WERI-Rb-1 (cell line): ENCODE results near the gene SLC2A3.
"Not testable (repeated sequence)": the region's sequence is repeated elsewhere in the genome, so short reads cannot be mapped to it uniquely, and the experiment has no call there.

Experiments used
- DNase-seq: peaks from one replicate; pipeline ENCODE4 v3.0.0-alpha.2; 2020
- H3K27ac ChIP-seq: fragments of 250-450 bp; sonication (Bioruptor Pico); 2 replicates; pipeline ENCODE4 v1.5.1; 2020; ENCODE audit warnings: mild to moderate bottlenecking, moderate library complexity
- H3K27me3 ChIP-seq: fragments of 250-450 bp; sonication (Bioruptor Pico); 2 replicates; pipeline ENCODE4 v1.5.1; 2021; ENCODE audit warnings: mild to moderate bottlenecking, low read depth, moderate library complexity; ENCODE audit not compliant: insufficient read depth, severe bottlenecking
- H3K36me3 ChIP-seq: fragments of 250-450 bp; sonication (Bioruptor Pico); 2 replicates; pipeline ENCODE4 v1.5.1; 2020; ENCODE audit warnings: mild to moderate bottlenecking, moderate library complexity
- H3K4me3 ChIP-seq: 2 replicates; pipeline ENCODE4 v1.5.1; 2011; ENCODE audit warnings: low read depth, mild to moderate bottlenecking, control low read depth, low read length
- H3K9me3 ChIP-seq: fragments of 250-450 bp; sonication (Bioruptor Pico); 2 replicates; pipeline ENCODE4 v1.5.1; 2021; ENCODE audit warnings: mild to moderate bottlenecking, moderate library complexity; ENCODE audit not compliant: severe bottlenecking
- TF ChIP-seq, protein P1 (sequence below): IDR thresholded peaks from 2 replicates; pipeline ENCODE4 v1.5.1; 2011; ENCODE audit warnings: low read depth, mild to moderate bottlenecking, control low read depth, inconsistent platforms, low read length

Gene SLC2A3

DNA sequence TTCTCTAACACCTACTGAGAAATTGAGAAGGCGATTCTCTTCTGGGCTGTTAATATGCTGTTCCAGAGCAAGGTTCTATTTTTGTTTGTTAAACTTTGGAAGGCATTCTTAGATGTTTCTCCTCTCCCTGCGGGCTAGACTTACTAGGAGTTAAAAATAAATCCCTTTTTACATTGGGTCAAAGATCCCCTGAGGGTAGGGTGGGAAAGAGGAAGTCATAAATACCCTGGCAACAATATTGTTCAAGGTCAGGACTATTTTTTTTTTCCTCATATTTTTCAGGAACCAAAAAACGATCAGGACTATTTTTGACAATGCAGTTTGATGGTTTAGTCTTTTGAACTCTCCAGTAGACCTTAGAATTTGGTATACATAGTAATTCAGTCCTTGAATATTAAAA, 51.3 kb downstream of the SLC2A3 start:
- TF ChIP-seq, protein P1, sequence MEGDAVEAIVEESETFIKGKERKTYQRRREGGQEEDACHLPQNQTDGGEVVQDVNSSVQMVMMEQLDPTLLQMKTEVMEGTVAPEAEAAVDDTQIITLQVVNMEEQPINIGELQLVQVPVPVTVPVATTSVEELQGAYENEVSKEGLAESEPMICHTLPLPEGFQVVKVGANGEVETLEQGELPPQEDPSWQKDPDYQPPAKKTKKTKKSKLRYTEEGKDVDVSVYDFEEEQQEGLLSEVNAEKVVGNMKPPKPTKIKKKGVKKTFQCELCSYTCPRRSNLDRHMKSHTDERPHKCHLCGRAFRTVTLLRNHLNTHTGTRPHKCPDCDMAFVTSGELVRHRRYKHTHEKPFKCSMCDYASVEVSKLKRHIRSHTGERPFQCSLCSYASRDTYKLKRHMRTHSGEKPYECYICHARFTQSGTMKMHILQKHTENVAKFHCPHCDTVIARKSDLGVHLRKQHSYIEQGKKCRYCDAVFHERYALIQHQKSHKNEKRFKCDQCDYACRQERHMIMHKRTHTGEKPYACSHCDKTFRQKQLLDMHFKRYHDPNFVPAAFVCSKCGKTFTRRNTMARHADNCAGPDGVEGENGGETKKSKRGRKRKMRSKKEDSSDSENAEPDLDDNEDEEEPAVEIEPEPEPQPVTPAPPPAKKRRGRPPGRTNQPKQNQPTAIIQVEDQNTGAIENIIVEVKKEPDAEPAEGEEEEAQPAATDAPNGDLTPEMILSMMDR = no peak
- Histone ChIP-seq H3K27ac (no peak overlapping the region), H3K9me3 (no peaks in the 10 kb centered on the region), H3K4me3 (no peak overlapping the region), H3K27me3 (no peaks in the 10 kb centered on the region), H3K36me3 (no peaks in the 10 kb centered on the region)
- no peak for DNase-seq

DNA sequence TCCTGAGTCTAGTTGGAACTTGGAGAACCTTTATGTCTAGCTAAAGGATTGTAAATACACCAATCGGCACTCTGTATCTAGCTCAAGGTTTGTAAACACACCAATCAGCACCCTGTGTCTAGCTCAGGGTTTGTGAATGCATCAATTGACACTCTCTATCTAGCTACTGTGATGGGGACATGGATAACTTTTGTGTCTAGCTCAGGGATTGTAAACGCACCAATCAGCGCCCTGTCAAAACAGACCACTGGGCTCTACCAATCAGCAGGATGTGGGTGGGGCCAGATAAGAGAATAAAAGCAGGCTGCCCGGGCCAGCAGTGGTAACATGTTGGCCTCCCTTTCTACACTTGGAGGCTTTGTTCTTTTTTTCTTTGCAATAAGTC, 54.3 kb downstream of the SLC2A3 start:
- H3K27me3 ChIP-seq = not testable (repeated sequence)

DNA sequence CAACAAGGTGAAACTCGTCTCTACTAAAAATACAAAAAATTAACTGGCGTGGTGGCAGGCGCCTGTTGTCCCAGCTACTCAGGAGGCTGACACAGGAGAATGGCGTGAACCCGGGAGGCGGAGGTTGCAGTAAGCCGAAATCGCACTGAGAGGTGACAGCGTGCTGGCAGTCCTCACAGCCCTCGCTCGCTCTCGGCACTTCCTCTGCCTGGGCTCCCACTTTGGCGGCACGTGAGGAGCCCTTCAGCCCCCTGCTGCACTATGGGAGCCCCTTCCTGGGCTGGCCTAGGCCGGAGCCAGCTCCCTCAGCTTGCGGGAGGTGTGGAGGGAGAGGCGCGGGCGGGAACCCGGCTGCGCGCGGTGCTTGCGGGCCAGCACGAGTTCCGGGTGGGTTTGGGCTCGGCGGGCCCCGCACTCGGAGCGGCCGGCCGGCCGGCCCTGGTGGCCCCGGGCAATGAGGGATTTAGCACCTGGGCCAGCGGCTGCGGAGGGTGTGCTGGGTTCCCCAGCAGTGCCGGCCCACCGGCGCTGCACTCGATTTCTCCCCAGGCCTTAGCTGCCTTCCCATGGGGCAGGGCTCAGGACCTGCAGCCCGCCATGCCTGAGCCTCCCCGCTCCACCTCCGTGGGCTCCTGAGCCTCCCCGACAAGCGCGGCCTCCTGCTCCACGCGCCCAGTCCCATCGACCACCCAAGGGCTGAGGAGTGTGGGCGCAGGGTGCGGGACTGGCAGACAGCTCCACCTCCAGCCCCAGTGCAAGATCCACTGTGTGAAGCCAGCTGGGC, 54.8 kb downstream of the SLC2A3 start:
- H3K36me3 ChIP-seq, H3K9me3 ChIP-seq, H3K27ac ChIP-seq, H3K4me3 ChIP-seq, DNase-seq, H3K27me3 ChIP-seq: not testable (repeated sequence)

More for the DNA sequence above, 54.3 kb downstream of the SLC2A3 start:
- H3K4me3 ChIP-seq, DNase-seq, H3K27ac ChIP-seq, H3K9me3 ChIP-seq, H3K36me3 ChIP-seq: not testable (repeated sequence)

DNA sequence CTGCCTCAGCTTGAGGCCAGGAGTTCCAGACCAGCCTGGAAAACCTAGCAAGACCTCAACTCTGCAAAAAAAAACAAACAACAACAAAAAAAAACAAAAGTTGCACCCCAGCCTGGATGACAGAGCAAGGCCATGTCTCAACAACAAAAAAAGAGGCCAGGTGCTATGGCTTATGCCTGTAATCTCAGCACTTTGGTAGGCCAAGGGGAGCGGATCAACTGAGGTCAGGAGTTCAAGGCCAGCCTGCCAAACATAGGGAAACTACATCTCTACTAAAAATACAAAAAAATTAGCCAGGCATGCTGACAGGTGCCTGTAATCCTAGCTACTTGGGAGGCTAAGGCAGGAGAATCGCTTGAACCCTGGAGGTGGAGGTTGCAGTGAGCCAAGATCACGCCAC, 56.7 kb downstream of the SLC2A3 start:
- Histone ChIP-seq H3K36me3 (no peaks in the 10 kb centered on the region), H3K27ac (no peak overlapping the region), H3K9me3 (no peaks in the 10 kb centered on the region), H3K4me3 (no peak overlapping the region), H3K27me3 (no peaks in the 10 kb centered on the region)
- TF ChIP-seq, protein P1 = no peak
- DNase-seq = no peak

DNA sequence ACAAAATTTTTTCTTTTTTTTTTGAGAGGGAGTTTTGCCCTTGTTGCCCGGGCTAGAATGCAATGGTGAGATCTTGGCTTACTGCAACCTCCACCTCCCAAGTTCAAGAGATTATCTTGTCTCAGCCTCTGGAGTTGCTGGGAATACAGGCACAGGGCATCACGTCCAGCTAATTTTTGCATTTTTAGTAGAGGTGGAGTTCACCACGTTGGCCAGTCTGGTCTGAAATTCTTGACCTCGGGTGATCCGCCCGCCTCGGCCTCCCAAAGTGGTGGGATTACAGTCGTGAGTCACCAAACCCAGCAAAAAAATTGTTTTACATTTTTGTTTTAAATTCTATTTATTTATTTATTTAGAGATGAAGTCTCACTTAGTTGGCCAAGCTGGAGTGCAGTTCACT, 58.6 kb downstream of the SLC2A3 start:
- no peak for DNase-seq

DNA sequence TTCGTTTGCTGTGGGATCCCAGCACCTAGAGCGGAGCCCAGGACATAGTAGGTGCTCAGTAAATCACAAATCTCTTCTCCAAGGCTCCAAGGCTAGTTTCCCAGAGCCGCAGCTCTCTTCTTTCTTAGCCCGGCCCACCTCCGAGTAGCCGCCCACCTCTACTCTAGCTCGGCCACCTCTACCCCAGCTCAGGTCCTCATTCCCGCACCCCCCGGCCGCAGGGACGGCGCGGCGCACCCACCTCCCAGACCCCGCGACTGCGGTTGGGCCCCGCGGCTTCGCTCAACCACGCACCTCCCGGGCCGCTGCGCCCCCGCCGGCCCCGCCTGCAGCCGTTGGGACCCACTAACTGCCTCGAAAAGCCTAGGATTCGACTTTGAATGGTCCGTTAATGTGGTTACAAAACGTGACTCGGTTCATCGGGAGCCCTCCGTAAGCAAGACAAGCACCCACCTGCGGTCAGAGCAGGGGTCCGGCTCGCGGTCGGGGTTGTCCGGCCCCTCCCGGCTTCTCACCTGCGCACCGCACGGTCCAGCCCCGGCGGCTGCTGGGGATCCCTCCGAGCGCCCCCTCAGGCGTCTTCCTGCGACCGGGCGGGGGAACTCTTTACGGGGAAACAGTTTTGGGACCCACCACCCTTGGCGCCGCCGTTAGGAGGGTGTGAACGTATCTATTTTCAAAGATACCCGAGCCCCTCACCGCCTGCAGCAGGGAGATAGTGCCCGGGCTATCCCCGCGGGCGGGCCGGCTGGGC, 63.2 kb downstream of the SLC2A3 start, which contains the start of gene SLC2A14:
Gene SLC2A14, minus strand, starts transcription at position 350 of the 754 bp plus-strand sequence. CDS start 3,035 bp downstream, outside the sequence.
- Histone ChIP-seq H3K36me3 (no peaks in the 10 kb centered on the region), H3K27ac (no peak within 1 kb of the TSS), H3K9me3 (no peaks in the 10 kb centered on the region), H3K27me3 (no peaks in the 10 kb centered on the region), H3K4me3 (no peak within 1 kb of the TSS)
- TF ChIP-seq, protein P1 = no peak
- DNase-seq = no peak

More for the DNA sequence above, 58.6 kb downstream of the SLC2A3 start:
- Histone ChIP-seq H3K9me3 (no peaks in the 10 kb centered on the region), H3K27me3 (no peaks in the 10 kb centered on the region), H3K4me3 (no peak overlapping the region), H3K27ac (no peak overlapping the region), H3K36me3 (no peaks in the 10 kb centered on the region)
- TF ChIP-seq, protein P1 = no peak
